HEK293 (cell line): ENCODE results near the gene FDXR.

Experiments
- MZF1 ChIP-seq: fragments of 450-650 bp; formaldehyde crosslinking; IDR thresholded peaks from 2 replicates; pipeline ENCODE4 v1.5.1; 2017; ENCODE audit warnings: missing biosample characterization, missing genetic modification characterization, borderline replicate concordance
- ZIC2 ChIP-seq: fragments of 450-650 bp; formaldehyde crosslinking; IDR thresholded peaks from 2 replicates; pipeline ENCODE4 v1.5.1; 2016; ENCODE audit warnings: missing biosample characterization, missing genetic modification characterization
- ZNF138 ChIP-seq: fragments of 450-650 bp; formaldehyde crosslinking; IDR thresholded peaks from 2 replicates; pipeline ENCODE4 v1.5.1; 2016; ENCODE audit warnings: missing biosample characterization, missing genetic modification characterization, borderline replicate concordance
- ZNF2 ChIP-seq: fragments of 450-650 bp; formaldehyde crosslinking; IDR thresholded peaks from 2 replicates; pipeline ENCODE4 v1.5.1; 2016; ENCODE audit warnings: missing biosample characterization, missing genetic modification characterization
- ZNF707 ChIP-seq: fragments of 450-650 bp; formaldehyde crosslinking; IDR thresholded peaks from 2 replicates; pipeline ENCODE4 v1.5.1; 2016; ENCODE audit warnings: missing biosample characterization, missing genetic modification characterization
- ZNF791 ChIP-seq: fragments of 450-650 bp; formaldehyde crosslinking; IDR thresholded peaks from 2 replicates; pipeline ENCODE4 v1.5.1; 2016; ENCODE audit warnings: missing biosample characterization, missing genetic modification characterization
- TF ChIP-seq, protein P1 (sequence below): fragments of 450-650 bp; formaldehyde crosslinking; IDR thresholded peaks from 2 replicates; pipeline ENCODE4 v1.5.1; 2016; ENCODE audit warnings: missing biosample characterization, missing genetic modification characterization
- TF ChIP-seq, protein P2 (sequence below): fragments of 450-650 bp; formaldehyde crosslinking; IDR thresholded peaks from 2 replicates; pipeline ENCODE4 v1.5.1; 2016; ENCODE audit warnings: missing biosample characterization, missing genetic modification characterization, low read depth
- TF ChIP-seq, protein P3 (sequence below): fragments of 450-650 bp; formaldehyde crosslinking; IDR thresholded peaks from 2 replicates; pipeline ENCODE4 v1.5.1; 2017; ENCODE audit warnings: missing biosample characterization, missing genetic modification characterization

DNA sequence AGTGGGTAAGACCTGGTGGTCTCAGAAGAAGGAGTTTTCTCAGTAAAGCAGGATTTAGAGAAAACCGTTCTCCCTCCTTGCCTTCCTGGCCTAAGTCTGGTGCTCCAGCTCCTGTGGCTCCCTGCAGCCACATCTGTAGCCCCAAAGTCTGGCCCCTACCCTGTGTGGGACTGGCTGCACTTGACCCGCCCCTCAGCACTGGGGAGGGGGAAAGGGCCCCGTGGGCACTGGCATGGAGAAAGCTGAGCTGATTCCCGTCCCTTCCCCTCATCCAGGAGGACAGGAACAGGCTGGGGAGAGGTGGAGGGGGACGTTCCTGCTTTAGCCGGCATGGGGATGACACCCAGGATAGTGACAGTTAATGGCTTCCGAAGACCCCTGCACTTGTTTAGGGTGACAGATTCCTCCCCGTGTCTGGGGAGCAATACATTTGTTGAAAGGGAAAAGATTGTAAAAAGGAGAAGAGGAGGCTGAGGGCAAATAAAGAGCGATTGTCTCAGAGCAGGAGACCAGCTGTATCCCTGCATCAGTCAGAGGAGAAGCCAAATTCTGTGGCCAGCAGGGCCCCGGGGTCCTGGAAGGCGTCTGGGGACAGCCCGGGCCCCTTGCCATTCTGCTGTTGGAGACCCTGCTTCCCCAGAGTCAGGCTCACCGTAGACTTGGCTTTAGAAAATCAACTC, 51.0 kb downstream of the FDXR start:
- TF ChIP-seq ZIC2: no peak
- no peak for TF ChIP-seq ZNF2
- TF ChIP-seq, protein P1, sequence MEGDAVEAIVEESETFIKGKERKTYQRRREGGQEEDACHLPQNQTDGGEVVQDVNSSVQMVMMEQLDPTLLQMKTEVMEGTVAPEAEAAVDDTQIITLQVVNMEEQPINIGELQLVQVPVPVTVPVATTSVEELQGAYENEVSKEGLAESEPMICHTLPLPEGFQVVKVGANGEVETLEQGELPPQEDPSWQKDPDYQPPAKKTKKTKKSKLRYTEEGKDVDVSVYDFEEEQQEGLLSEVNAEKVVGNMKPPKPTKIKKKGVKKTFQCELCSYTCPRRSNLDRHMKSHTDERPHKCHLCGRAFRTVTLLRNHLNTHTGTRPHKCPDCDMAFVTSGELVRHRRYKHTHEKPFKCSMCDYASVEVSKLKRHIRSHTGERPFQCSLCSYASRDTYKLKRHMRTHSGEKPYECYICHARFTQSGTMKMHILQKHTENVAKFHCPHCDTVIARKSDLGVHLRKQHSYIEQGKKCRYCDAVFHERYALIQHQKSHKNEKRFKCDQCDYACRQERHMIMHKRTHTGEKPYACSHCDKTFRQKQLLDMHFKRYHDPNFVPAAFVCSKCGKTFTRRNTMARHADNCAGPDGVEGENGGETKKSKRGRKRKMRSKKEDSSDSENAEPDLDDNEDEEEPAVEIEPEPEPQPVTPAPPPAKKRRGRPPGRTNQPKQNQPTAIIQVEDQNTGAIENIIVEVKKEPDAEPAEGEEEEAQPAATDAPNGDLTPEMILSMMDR (tag by site-specific recombination): no peak
- TF ChIP-seq MZF1 (tag by site-specific recombination): no peak
- TF ChIP-seq ZNF138 (tag by site-specific recombination): no peak
- TF ChIP-seq, protein P2, sequence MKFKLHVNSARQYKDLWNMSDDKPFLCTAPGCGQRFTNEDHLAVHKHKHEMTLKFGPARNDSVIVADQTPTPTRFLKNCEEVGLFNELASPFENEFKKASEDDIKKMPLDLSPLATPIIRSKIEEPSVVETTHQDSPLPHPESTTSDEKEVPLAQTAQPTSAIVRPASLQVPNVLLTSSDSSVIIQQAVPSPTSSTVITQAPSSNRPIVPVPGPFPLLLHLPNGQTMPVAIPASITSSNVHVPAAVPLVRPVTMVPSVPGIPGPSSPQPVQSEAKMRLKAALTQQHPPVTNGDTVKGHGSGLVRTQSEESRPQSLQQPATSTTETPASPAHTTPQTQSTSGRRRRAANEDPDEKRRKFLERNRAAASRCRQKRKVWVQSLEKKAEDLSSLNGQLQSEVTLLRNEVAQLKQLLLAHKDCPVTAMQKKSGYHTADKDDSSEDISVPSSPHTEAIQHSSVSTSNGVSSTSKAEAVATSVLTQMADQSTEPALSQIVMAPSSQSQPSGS (tag by site-specific recombination): no peak
- TF ChIP-seq, protein P3, sequence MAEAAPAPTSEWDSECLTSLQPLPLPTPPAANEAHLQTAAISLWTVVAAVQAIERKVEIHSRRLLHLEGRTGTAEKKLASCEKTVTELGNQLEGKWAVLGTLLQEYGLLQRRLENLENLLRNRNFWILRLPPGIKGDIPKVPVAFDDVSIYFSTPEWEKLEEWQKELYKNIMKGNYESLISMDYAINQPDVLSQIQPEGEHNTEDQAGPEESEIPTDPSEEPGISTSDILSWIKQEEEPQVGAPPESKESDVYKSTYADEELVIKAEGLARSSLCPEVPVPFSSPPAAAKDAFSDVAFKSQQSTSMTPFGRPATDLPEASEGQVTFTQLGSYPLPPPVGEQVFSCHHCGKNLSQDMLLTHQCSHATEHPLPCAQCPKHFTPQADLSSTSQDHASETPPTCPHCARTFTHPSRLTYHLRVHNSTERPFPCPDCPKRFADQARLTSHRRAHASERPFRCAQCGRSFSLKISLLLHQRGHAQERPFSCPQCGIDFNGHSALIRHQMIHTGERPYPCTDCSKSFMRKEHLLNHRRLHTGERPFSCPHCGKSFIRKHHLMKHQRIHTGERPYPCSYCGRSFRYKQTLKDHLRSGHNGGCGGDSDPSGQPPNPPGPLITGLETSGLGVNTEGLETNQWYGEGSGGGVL (tag by site-specific recombination): no peak
- TF ChIP-seq ZNF707: no peak
- no peak for TF ChIP-seq ZNF791 (tag by site-specific recombination)
